Smooth muscle cell (in vitro differentiated cells): ENCODE data around the gene GPHN. TPM values are rescaled to one million over a fixed set of nuclear protein-coding genes. Genes with fewer than 3 reads are reported as not detected.

Source experiments
- DNase-seq: peaks from one replicate; lab custom pipeline; 2025; ENCODE audit not compliant: unreplicated experiment; lab: John Stamatoyannopoulos, UW
- H2AFZ ChIP-seq: fragments of 200-600 bp; sonication (generic); 2 replicates; pipeline ENCODE4 v1.6.0; 2016; ENCODE audit warnings: antibody characterized with exemption, low read depth, mild to moderate bottlenecking
- H3F3A ChIP-seq: fragments of 200-600 bp; sonication (generic); 2 replicates; pipeline ENCODE4 v1.6.0; 2017; ENCODE audit warnings: antibody characterized with exemption, low read depth
- H3K27ac ChIP-seq: fragments of 200-600 bp; sonication (generic); 2 replicates; pipeline ENCODE4 v1.5.1; 2016; ENCODE audit warnings: low read depth, mild to moderate bottlenecking
- H3K27me3 ChIP-seq: fragments of 200-600 bp; sonication (generic); 2 replicates; pipeline ENCODE4 v1.6.1; 2016; ENCODE audit warnings: low read depth, mild to moderate bottlenecking
- H3K36me3 ChIP-seq: fragments of 200-600 bp; sonication (generic); 2 replicates; pipeline ENCODE4 v1.5.1; 2016; ENCODE audit warnings: low read depth
- H3K4me1 ChIP-seq: fragments of 200-600 bp; sonication (generic); 2 replicates; pipeline ENCODE4 v1.5.1; 2016; ENCODE audit warnings: low read depth
- H3K4me2 ChIP-seq: fragments of 200-600 bp; sonication (generic); 2 replicates; pipeline ENCODE4 v1.6.0; 2016; ENCODE audit warnings: mild to moderate bottlenecking
- H3K4me3 ChIP-seq: fragments of 200-600 bp; sonication (generic); 2 replicates; pipeline ENCODE4 v1.5.1; 2016; ENCODE audit warnings: mild to moderate bottlenecking
- H3K79me2 ChIP-seq: fragments of 200-600 bp; sonication (generic); 2 replicates; pipeline ENCODE4 v1.6.0; 2016; ENCODE audit warnings: low read depth, mild to moderate bottlenecking
- H3K9ac ChIP-seq: fragments of 200-600 bp; sonication (generic); 2 replicates; pipeline ENCODE4 v1.6.0; 2016; ENCODE audit warnings: low read depth
- H3K9me3 ChIP-seq: fragments of 200-600 bp; sonication (generic); replicated peaks from 2 replicates; pipeline ENCODE4 v1.5.1; 2016; ENCODE audit warnings: low read depth
- H4K20me1 ChIP-seq: fragments of 200-600 bp; sonication (generic); 2 replicates; pipeline ENCODE4 v1.6.0; 2016; ENCODE audit warnings: low read depth
- CTCF ChIP-seq: fragments of 200-600 bp; sonication (generic); IDR thresholded peaks from 2 replicates; pipeline ENCODE4 v1.5.1; 2017; ENCODE audit warnings: borderline replicate concordance, mild to moderate bottlenecking, antibody characterized with exemption; ENCODE audit not compliant: insufficient read depth, poor library complexity, severe bottlenecking
- WGBS: methylation state at CpG from one replicate; pipeline ENCODE4 v1.1.7; 2016; ENCODE audit warnings: low lambda C conversion rate; 5-methylcytosine and 5-hydroxymethylcytosine counted together
- polyA plus RNA-seq: library from polyadenylated mRNA; unstranded; fragments of >200 nt; fragmentation: Nextera tagmentation; extraction: Ambion mirVana; gene quantifications from 2 replicates; pipeline ENCODE4 v1.2.1, GENCODE V29; 2016
- total RNA-seq: library from RNA; depleted of rRNA; stranded (reverse); fragments of >200 nt; gene quantifications from 2 replicates; pipeline ENCODE4 v1.2.3, GENCODE V29; 2014

The GPHN gene
- total and polyA plus RNA-seq, 2 experiments from 2014 or later: 8.6 to 18.9 TPM

GRCh38 chr14:67207810-67208209, 699.9 kb downstream of the GPHN start:
- no peaks in the 10 kb centered on the region for H3K79me2 ChIP-seq
- no peak overlapping the region for H3K9ac ChIP-seq
- H4K20me1 ChIP-seq: no peaks in the 10 kb centered on the region
- no peak overlapping the region for H3K4me3 ChIP-seq
- H3K9me3 ChIP-seq: no peaks in the 10 kb centered on the region
- H3K4me1 ChIP-seq: no peaks in the 10 kb centered on the region
- H3K36me3 ChIP-seq: no peaks in the 10 kb centered on the region
- H3K27ac ChIP-seq: no peak overlapping the region
- DNase-seq: no peak
- WGBS: 93% methylated on average over 8 of the region's 8 CpGs
- no peaks in the 10 kb centered on the region for H3K27me3 ChIP-seq
- H3F3A ChIP-seq: no peaks in the 10 kb centered on the region
- H2AFZ ChIP-seq: no peak overlapping the region
- TF ChIP-seq CTCF: no peak
- no peak overlapping the region for H3K4me2 ChIP-seq

- Histone ChIP-seq H3K4me1 (peaks cover 3% of the 10 kb centered on the region), H3K27me3 (no peaks in the 10 kb centered on the region), H3K4me3 (no peak overlapping the region), H2AFZ (no peak overlapping the region), H3K4me2 (no peak overlapping the region), H3K27ac (no peak overlapping the region), H3K9ac (no peak overlapping the region), H3K79me2 (no peaks in the 10 kb centered on the region), H3K36me3 (no peaks in the 10 kb centered on the region), H4K20me1 (no peaks in the 10 kb centered on the region), H3F3A (no peaks in the 10 kb centered on the region), H3K9me3 (no peaks in the 10 kb centered on the region)
- WGBS: 72% methylated on average over 2 of the region's 2 CpGs
- DNase-seq: no peak
- no peak for TF ChIP-seq CTCF
Measured at GRCh38 chr14:67218126-67218525, 710.2 kb downstream of the GPHN start.

- Histone ChIP-seq H2AFZ (no peak overlapping the region), H3K27me3 (no peaks in the 10 kb centered on the region), H3K9me3 (no peaks in the 10 kb centered on the region), H3K79me2 (no peaks in the 10 kb centered on the region), H3K27ac (no peak overlapping the region), H3K4me3 (no peak overlapping the region), H3K9ac (no peak overlapping the region), H3K4me1 (peaks cover 3% of the 10 kb centered on the region), H4K20me1 (no peaks in the 10 kb centered on the region), H3K36me3 (no peaks in the 10 kb centered on the region), H3F3A (no peaks in the 10 kb centered on the region), H3K4me2 (peak overlapping the region; percentile 41)
- DNase-seq: no peak
- TF ChIP-seq CTCF: no peak
- 56% methylated on average over 6 of the region's 6 CpGs for WGBS
Measured at GRCh38 chr14:67221248-67221981, 713.5 kb downstream of the GPHN start.

- Histone ChIP-seq H3K9ac (no peak overlapping the region), H3K4me2 (peak overlapping the region; percentile 41), H2AFZ (no peak overlapping the region), H3K27ac (no peak overlapping the region), H3K9me3 (no peaks in the 10 kb centered on the region), H3K4me3 (no peak overlapping the region), H3K36me3 (no peaks in the 10 kb centered on the region), H3K79me2 (no peaks in the 10 kb centered on the region), H3F3A (no peaks in the 10 kb centered on the region), H4K20me1 (no peaks in the 10 kb centered on the region), H3K4me1 (peaks cover 3% of the 10 kb centered on the region), H3K27me3 (no peaks in the 10 kb centered on the region)
- WGBS: 82% methylated on average over 4 of the region's 4 CpGs
- TF ChIP-seq CTCF: no peak
- DNase-seq: no peak
Measured at GRCh38 chr14:67221982-67222328, 714.0 kb downstream of the GPHN start.
